Activated CD4-positive, alpha-beta memory T cell treated with anti-CD3 and anti-CD28 coated beads, Interleukin-2, amount 10 ng/mL, durations not matched to agents 7 days and 5 days (primary cell): ENCODE measurements around the gene SATB2. TPM values are rescaled to one million over a fixed set of nuclear protein-coding genes. Genes with fewer than 3 reads are reported as not detected.

ENCODE experiments used
- CTCF ChIA-PET: fragments of 350-600 bp; sonication (Branson Sonifier 250); formaldehyde crosslinking; loops from one replicate; lab custom pipeline; 2021; ENCODE audit warnings: antibody characterized with exemption, inconsistent platforms; lab: Charles Lee
- POLR2A ChIA-PET: fragments of 350-600 bp; sonication (Branson Sonifier 250); formaldehyde crosslinking; loops from one replicate; lab custom pipeline; 2021; ENCODE audit warnings: antibody characterized with exemption; lab: Charles Lee
- DNase-seq: peaks from one replicate; pipeline ENCODE4 v3.0.0-alpha.2; 2020
- H3K27ac Mint-ChIP-seq: one replicate; pipeline ENCODE4 v1.8.0; 2021; ENCODE audit warnings: mild to moderate bottlenecking, mixed read lengths
- H3K27me3 Mint-ChIP-seq: one replicate; pipeline ENCODE4 v1.8.0; 2021; ENCODE audit warnings: mixed read lengths
- H3K36me3 Mint-ChIP-seq: one replicate; pipeline ENCODE4 v1.8.0; 2021; ENCODE audit warnings: low read depth, mixed read lengths
- H3K4me1 Mint-ChIP-seq: one replicate; pipeline ENCODE4 v1.8.0; 2021; ENCODE audit warnings: mixed read lengths
- H3K4me3 Mint-ChIP-seq: one replicate; pipeline ENCODE4 v1.8.0; 2021; ENCODE audit warnings: mild to moderate bottlenecking, mixed read lengths
- H3K9me3 Mint-ChIP-seq: one replicate; pipeline ENCODE4 v1.8.0; 2021; ENCODE audit warnings: mixed read lengths
- total RNA-seq, 2 experiments: library from RNA; stranded (reverse); gene quantifications; one replicate each; pipeline ENCODE4 v1.2.3, GENCODE V29; 2021

Gene SATB2
- total RNA-seq, 2 experiments from 2014 or later: 0.13 to 0.18 TPM

- no peak overlapping the region for H3K27ac Mint-ChIP-seq
- no peak for DNase-seq
- no peak overlapping the region for H3K4me3 Mint-ChIP-seq
- no peaks in the 10 kb centered on the region for H3K9me3 Mint-ChIP-seq
- peaks cover 4% of the 10 kb centered on the region for H3K36me3 Mint-ChIP-seq
- CTCF ChIA-PET: interaction anchor here (0.8 to 2.5 kb wide), 2 partner anchors 17 to 18 kb away, joined by 3 to 11 read pairs; no protein-coding TSS in a partner anchor
- POLR2A ChIA-PET: no interaction called here
- peaks cover 4% of the 10 kb centered on the region for H3K4me1 Mint-ChIP-seq
- peaks cover 85% of the 10 kb centered on the region for H3K27me3 Mint-ChIP-seq
Observed at GRCh38 chr2:199470672-199471442, 13.1 kb upstream of the SATB2 start.

DNA sequence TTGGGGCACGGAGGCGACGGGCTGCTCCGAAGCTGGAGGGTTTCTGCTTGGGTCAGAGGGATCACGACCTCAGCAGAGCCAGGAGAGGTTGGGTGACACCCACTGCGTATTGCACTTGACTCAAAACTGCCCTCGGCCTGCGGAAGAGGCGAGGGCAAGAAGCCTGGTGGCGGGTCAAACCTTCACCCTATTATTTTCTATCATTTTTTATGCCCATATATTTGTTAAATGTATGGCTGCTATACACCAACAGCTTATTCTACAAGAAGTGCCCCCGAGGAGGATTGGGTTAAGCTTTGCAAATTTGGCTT, 12.6 kb upstream of the SATB2 start:
- no peak overlapping the region for H3K27ac Mint-ChIP-seq
- POLR2A ChIA-PET: no interaction called here
- H3K36me3 Mint-ChIP-seq: peaks cover 4% of the 10 kb centered on the region
- peaks cover 88% of the 10 kb centered on the region for H3K27me3 Mint-ChIP-seq
- CTCF ChIA-PET: interaction anchor here (0.9 to 2.5 kb wide), 3 partner anchors 10 to 18 kb away, joined by 3 to 11 read pairs (median 4); partner anchors contain the start of gene SATB2
- no peaks in the 10 kb centered on the region for H3K9me3 Mint-ChIP-seq
- no peak overlapping the region for H3K4me3 Mint-ChIP-seq
- H3K4me1 Mint-ChIP-seq: peaks cover 4% of the 10 kb centered on the region
- no peak for DNase-seq

- ChIA-PET CTCF (interaction anchor here (0.9 to 2.5 kb wide), 3 partner anchors 9 to 19 kb away, joined by 3 to 11 read pairs (median 4); partner anchors contain the start of gene SATB2), POLR2A (no interaction called here)
- H3K36me3 Mint-ChIP-seq: peaks cover 6% of the 10 kb centered on the region
- H3K27me3 Mint-ChIP-seq: peaks cover 91% of the 10 kb centered on the region
- H3K9me3 Mint-ChIP-seq: no peaks in the 10 kb centered on the region
- no peak for DNase-seq
- peaks cover 6% of the 10 kb centered on the region for H3K4me1 Mint-ChIP-seq
- H3K27ac Mint-ChIP-seq: no peak overlapping the region
- H3K4me3 Mint-ChIP-seq: no peak overlapping the region
Observed at GRCh38 chr2:199469514-199470360, 12.0 kb upstream of the SATB2 start.

DNA sequence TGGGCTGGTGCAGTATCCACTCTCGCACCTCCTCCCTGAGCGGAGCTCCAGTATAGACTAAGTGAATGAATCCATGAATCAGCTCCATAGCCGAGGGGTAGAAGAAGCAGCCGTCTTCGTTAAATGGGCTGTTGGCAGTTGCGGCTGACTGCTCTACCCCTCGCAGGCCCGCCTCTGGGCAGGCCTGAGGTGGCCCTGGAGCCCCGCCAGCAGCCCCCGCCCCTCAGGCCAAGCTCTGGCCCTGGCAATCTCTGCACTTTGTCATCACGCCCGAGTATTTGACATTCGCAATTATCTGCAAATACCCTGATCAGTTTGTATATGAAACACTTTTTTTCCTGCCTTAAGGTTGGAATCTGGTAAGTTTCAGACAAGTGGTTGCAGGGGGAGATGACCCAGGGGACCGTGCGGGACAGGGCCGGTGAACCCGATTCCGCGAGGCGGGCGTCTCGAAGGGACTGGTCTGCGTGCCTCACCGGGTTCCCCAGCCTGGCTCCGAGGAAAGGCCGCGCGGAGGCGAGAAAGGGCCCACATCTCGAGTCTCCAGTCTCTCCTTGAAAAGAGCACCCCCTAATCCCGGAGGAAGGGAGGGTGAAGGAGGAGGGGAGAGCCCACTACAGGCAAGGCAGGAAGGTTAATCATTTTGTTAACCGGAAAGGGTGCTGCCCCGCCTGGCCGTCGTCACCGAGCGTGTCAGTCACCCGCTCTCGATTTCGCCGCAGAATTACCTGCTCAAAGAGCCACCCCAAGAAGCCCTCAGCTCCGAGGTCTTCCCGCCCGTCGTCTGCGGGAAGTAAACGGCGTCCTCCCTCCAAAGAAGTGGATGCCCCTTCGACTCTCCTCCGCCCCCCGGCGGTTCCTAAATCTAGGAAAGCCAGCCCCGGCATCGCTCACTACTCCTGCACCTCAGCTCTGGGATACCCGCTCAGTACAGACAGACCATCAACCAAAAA, 11.1 kb upstream of the SATB2 start:
- Mint-ChIP-seq H3K36me3 (peaks cover 6% of the 10 kb centered on the region), H3K27me3 (peaks cover 87% of the 10 kb centered on the region), H3K4me3 (no peak overlapping the region), H3K27ac (no peak overlapping the region), H3K9me3 (no peaks in the 10 kb centered on the region), H3K4me1 (peaks cover 6% of the 10 kb centered on the region)
- CTCF ChIA-PET: interaction anchor here (0.9 to 1.3 kb wide), 2 partner anchors 9 to 11 kb away, joined by 3 to 4 read pairs; partner anchors contain the start of gene SATB2
- DNase-seq: no peak
- POLR2A ChIA-PET: interaction anchor here (0.7 kb wide), 1 partner anchor 10 kb away, joined by 3 read pairs; no protein-coding TSS in a partner anchor

- no peak overlapping the region for H3K4me3 Mint-ChIP-seq
- peaks cover 89% of the 10 kb centered on the region for H3K27me3 Mint-ChIP-seq
- H3K27ac Mint-ChIP-seq: no peak overlapping the region
- no peak for DNase-seq
- POLR2A ChIA-PET: no interaction called here
- H3K36me3 Mint-ChIP-seq: peaks cover 6% of the 10 kb centered on the region
- CTCF ChIA-PET: interaction anchor here (1.6 kb wide), 1 partner anchor 22 kb away, joined by 4 read pairs; no protein-coding TSS in a partner anchor
- H3K9me3 Mint-ChIP-seq: no peaks in the 10 kb centered on the region
- peaks cover 8% of the 10 kb centered on the region for H3K4me1 Mint-ChIP-seq
Observed at GRCh38 chr2:199467066-199467822, 9.5 kb upstream of the SATB2 start.

GRCh38 chr2:199466692-199467065, 8.9 kb upstream of the SATB2 start:
- no peaks in the 10 kb centered on the region for H3K9me3 Mint-ChIP-seq
- no peak overlapping the region for H3K4me3 Mint-ChIP-seq
- no peak overlapping the region for H3K27ac Mint-ChIP-seq
- peaks cover 6% of the 10 kb centered on the region for H3K36me3 Mint-ChIP-seq
- CTCF ChIA-PET: interaction anchor here (1.6 kb wide), 1 partner anchor 22 kb away, joined by 4 read pairs; no protein-coding TSS in a partner anchor
- DNase-seq: no peak
- H3K4me1 Mint-ChIP-seq: peaks cover 9% of the 10 kb centered on the region
- POLR2A ChIA-PET: no interaction called here
- peaks cover 88% of the 10 kb centered on the region for H3K27me3 Mint-ChIP-seq

- CTCF ChIA-PET: interaction anchor here (1.6 kb wide), 1 partner anchor 23 kb away, joined by 4 read pairs; no protein-coding TSS in a partner anchor
- H3K36me3 Mint-ChIP-seq: peaks cover 6% of the 10 kb centered on the region
Observed at GRCh38 chr2:199465988-199466691, 8.4 kb upstream of the SATB2 start.

GRCh38 chr2:199465390-199465789, 7.7 kb upstream of the SATB2 start:
- H3K36me3 Mint-ChIP-seq: peaks cover 10% of the 10 kb centered on the region
- DNase-seq: no peak
- ChIA-PET CTCF (interaction anchor here (1.3 kb wide), 1 partner anchor 23 kb away, joined by 3 read pairs; no protein-coding TSS in a partner anchor), POLR2A (no interaction called here)
- no peaks in the 10 kb centered on the region for H3K9me3 Mint-ChIP-seq
- no peak overlapping the region for H3K4me3 Mint-ChIP-seq
- H3K27me3 Mint-ChIP-seq: peaks cover 86% of the 10 kb centered on the region
- H3K27ac Mint-ChIP-seq: no peak overlapping the region
- peaks cover 13% of the 10 kb centered on the region for H3K4me1 Mint-ChIP-seq

More at GRCh38 chr2:199465988-199466691, 8.4 kb upstream of the SATB2 start:
- Mint-ChIP-seq H3K27me3 (peaks cover 87% of the 10 kb centered on the region), H3K9me3 (no peaks in the 10 kb centered on the region), H3K4me1 (peaks cover 8% of the 10 kb centered on the region), H3K4me3 (no peak overlapping the region), H3K27ac (no peak overlapping the region)
- DNase-seq: no peak
- POLR2A ChIA-PET: no interaction called here

GRCh38 chr2:199464606-199465352, 7.0 kb upstream of the SATB2 start:
- CTCF ChIA-PET: interaction anchor here (1.3 kb wide), 1 partner anchor 24 kb away, joined by 3 read pairs; no protein-coding TSS in a partner anchor
- peak overlapping the region; percentile 52 for H3K27ac Mint-ChIP-seq

DNA sequence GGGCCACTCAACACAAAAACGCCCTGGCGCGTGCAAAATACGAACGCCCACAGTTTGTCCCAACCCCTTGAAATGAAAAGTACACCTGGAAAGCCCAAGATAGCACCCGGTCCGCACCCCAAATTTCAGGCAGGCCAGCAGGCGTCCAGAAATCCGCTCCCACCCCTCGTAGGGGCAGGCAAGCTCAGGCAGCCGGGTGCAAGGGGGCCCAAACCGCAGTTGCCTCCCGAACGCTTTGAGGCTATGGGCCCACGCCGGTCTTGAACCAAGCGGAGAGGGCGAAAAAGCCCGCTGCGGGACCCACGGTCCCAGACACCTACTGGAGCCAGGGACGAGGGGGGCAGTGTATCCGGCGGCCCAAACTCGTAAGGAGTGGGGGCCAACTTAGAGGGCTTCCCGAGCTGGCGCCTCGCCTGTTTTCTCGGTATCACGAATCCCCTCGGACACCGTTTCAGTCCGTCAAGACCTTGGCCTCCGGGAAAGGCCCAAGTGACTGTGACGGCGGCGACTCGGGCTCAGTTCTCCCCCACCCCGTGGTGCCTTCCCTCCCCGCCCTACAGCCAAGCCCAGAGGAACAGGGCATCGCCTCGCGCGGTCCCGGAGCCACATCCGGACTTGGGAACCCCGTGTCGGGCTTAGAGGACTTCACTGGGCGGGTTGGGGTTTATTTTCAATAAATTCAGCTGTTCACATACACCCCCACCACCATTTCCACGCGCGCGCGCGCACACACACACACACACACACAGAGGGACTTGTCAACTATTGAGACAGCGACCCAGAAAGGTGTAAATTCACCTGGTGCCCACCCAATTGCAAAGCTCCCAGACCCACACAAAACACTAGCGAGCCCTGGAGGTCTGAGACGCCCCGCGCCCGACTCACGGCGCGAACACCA, 6.2 kb upstream of the SATB2 start:
- peak overlapping the region; percentile 44 for H3K4me3 Mint-ChIP-seq
- no peak for DNase-seq
- no peak overlapping the region for H3K27ac Mint-ChIP-seq
- ChIA-PET CTCF (interaction anchor here (1.3 kb wide), 1 partner anchor 25 kb away, joined by 3 read pairs; no protein-coding TSS in a partner anchor), POLR2A (interaction anchor here (1.0 kb wide), 1 partner anchor 25 kb away, joined by 3 read pairs; no protein-coding TSS in a partner anchor)
- peaks cover 22% of the 10 kb centered on the region for H3K4me1 Mint-ChIP-seq
- peaks cover 82% of the 10 kb centered on the region for H3K27me3 Mint-ChIP-seq
- no peaks in the 10 kb centered on the region for H3K9me3 Mint-ChIP-seq
- H3K36me3 Mint-ChIP-seq: peaks cover 19% of the 10 kb centered on the region

More at GRCh38 chr2:199464606-199465352, 7.0 kb upstream of the SATB2 start:
- POLR2A ChIA-PET: interaction anchor here (1.0 kb wide), 1 partner anchor 25 kb away, joined by 3 read pairs; no protein-coding TSS in a partner anchor
- Mint-ChIP-seq H3K4me3 (no peak overlapping the region), H3K9me3 (no peaks in the 10 kb centered on the region), H3K27me3 (peaks cover 86% of the 10 kb centered on the region), H3K36me3 (peaks cover 17% of the 10 kb centered on the region), H3K4me1 (peaks cover 19% of the 10 kb centered on the region)
- DNase-seq: no peak
